Neural cell (in vitro differentiated cells): ENCODE results near the gene HRH1. TPM values are rescaled to one million over a fixed set of nuclear protein-coding genes. Genes with fewer than 3 reads are reported as not detected.

Source experiments
- H2AFZ ChIP-seq: fragments of 200-600, 300-800 bp; sonication (generic), shearing (Covaris generic); 2 replicates; pipeline ENCODE4 v1.6.0; 2014; ENCODE audit warnings: low read depth, mild to moderate bottlenecking, antibody characterized with exemption, low read length, moderate library complexity
- H3F3A ChIP-seq: fragments of 200-600 bp; shearing (Covaris generic); 2 replicates; pipeline ENCODE4 v1.6.1; 2016; ENCODE audit warnings: mild to moderate bottlenecking, moderate library complexity, mixed read lengths, antibody characterized with exemption, low read length; ENCODE audit not compliant: insufficient read depth, poor library complexity, severe bottlenecking
- H3K27ac ChIP-seq: fragments of 200-600, 300-800 bp; sonication (generic), shearing (Covaris generic); 2 replicates; pipeline ENCODE4 v1.5.1; 2014; ENCODE audit warnings: mild to moderate bottlenecking, low read length, moderate library complexity
- H3K27me3 ChIP-seq: fragments of 300-800, 200-600 bp; sonication (generic), shearing (Covaris generic); 2 replicates; pipeline ENCODE4 v1.6.0; 2014; ENCODE audit warnings: mild to moderate bottlenecking, low read depth, low read length, moderate library complexity; ENCODE audit not compliant: insufficient read depth
- H3K36me3 ChIP-seq: fragments of 300-800, 200-600 bp; sonication (generic), shearing (Covaris generic); 2 replicates; pipeline ENCODE4 v1.5.1; 2014; ENCODE audit warnings: mild to moderate bottlenecking, antibody characterized with exemption, low read length, moderate library complexity; ENCODE audit not compliant: insufficient read depth
- H3K4me2 ChIP-seq: fragments of 300-800, 200-600 bp; sonication (generic), shearing (Covaris generic); 2 replicates; pipeline ENCODE4 v1.6.0; 2014; ENCODE audit warnings: mild to moderate bottlenecking, low read length
- H3K4me3 ChIP-seq: fragments of 300-800, 200-600 bp; sonication (generic), shearing (Covaris generic); 2 replicates; pipeline ENCODE4 v1.5.1; 2014; ENCODE audit warnings: mild to moderate bottlenecking, low read length, moderate library complexity
- H3K79me2 ChIP-seq: fragments of 200-600 bp; shearing (Covaris generic); replicated peaks from 2 replicates; pipeline ENCODE4 v1.6.0; 2014; ENCODE audit warnings: mild to moderate bottlenecking, low read length, moderate library complexity; ENCODE audit not compliant: insufficient read depth
- H3K9ac ChIP-seq: fragments of 300-800, 200-600 bp; sonication (generic), shearing (Covaris generic); 2 replicates; pipeline ENCODE4 v1.6.1; 2016; ENCODE audit warnings: mild to moderate bottlenecking, low read length, mixed read lengths
- H3K9me2 ChIP-seq: fragments of 200-600 bp; shearing (Covaris generic); 2 replicates; pipeline ENCODE4 v1.6.1; 2016; ENCODE audit warnings: mild to moderate bottlenecking, low read length, mixed read lengths; ENCODE audit not compliant: insufficient read depth
- H3K9me3 ChIP-seq: fragments of 200-600, 300-800 bp; sonication (generic), shearing (Covaris generic); 2 replicates; pipeline ENCODE4 v1.6.1; 2016; ENCODE audit warnings: mild to moderate bottlenecking, mixed run types, low read length, moderate library complexity, mixed read lengths
- H4K20me1 ChIP-seq: fragments of 200-600 bp; shearing (Covaris generic); 2 replicates; pipeline ENCODE4 v1.6.1; 2016; ENCODE audit warnings: mild to moderate bottlenecking, mixed run types; ENCODE audit not compliant: insufficient read depth
- CTCF ChIP-seq: fragments of 450-650 bp; IDR thresholded peaks from 2 replicates; pipeline ENCODE4 v1.5.1; 2014; ENCODE audit warnings: antibody characterized with exemption, mild to moderate bottlenecking, moderate library complexity; ENCODE audit not compliant: poor library complexity, severe bottlenecking
- EP300 ChIP-seq: fragments of 450-650 bp; conservative IDR thresholded peaks from 2 replicates; pipeline ENCODE4 v1.6.1; 2014; ENCODE audit warnings: antibody characterized with exemption, mild to moderate bottlenecking, moderate library complexity; ENCODE audit not compliant: poor library complexity, severe bottlenecking
- EZH2 ChIP-seq: fragments of 200-600, 300-800 bp; shearing (Covaris generic), sonication (generic); IDR thresholded peaks from 2 replicates; pipeline ENCODE4 v1.6.1; 2014; ENCODE audit warnings: antibody characterized with exemption, low read length, borderline replicate concordance, mild to moderate bottlenecking; ENCODE audit not compliant: insufficient read depth, poor library complexity, severe bottlenecking
- MXI1 ChIP-seq: fragments of 450-650 bp; conservative IDR thresholded peaks from 2 replicates; pipeline ENCODE4 v1.6.1; 2014; ENCODE audit warnings: antibody characterized with exemption, mild to moderate bottlenecking; ENCODE audit not compliant: poor library complexity, severe bottlenecking
- POLR2AphosphoS5 ChIP-seq: IDR thresholded peaks from 2 replicates; pipeline ENCODE4 v1.6.1; 2012
- RAD21 ChIP-seq: fragments of 450-650 bp; conservative IDR thresholded peaks from 2 replicates; pipeline ENCODE4 v1.6.1; 2014; ENCODE audit warnings: antibody characterized with exemption, mild to moderate bottlenecking, moderate library complexity
- REST ChIP-seq: IDR thresholded peaks from 2 replicates; pipeline ENCODE4 v1.6.1; 2012; ENCODE audit warnings: borderline replicate concordance
- SMC3 ChIP-seq: fragments of 450-650 bp; conservative IDR thresholded peaks from 2 replicates; pipeline ENCODE4 v1.6.1; 2014; ENCODE audit warnings: antibody characterized with exemption, mild to moderate bottlenecking, moderate library complexity; ENCODE audit not compliant: poor library complexity
- TAF1 ChIP-seq: IDR thresholded peaks from 2 replicates; pipeline ENCODE4 v1.6.1; 2012; ENCODE audit warnings: low read depth
- polyA plus RNA-seq: library from polyadenylated mRNA; depleted of rRNA; stranded (reverse); fragments of >200 nt; gene quantifications from 2 replicates; pipeline ENCODE4 v1.2.3, GENCODE V29; 2014

Gene HRH1
- polyA plus RNA-seq, 1 donor from 2014 or later: 0.06 TPM

GRCh38 chr3:11305509-11305908 is 151.2 kb downstream of the HRH1 start:
- H3K9me3 ChIP-seq: no peaks in the 10 kb centered on the region
- H3K9ac ChIP-seq: no peak overlapping the region
- no peaks in the 10 kb centered on the region for H3K27me3 ChIP-seq
- no peaks in the 10 kb centered on the region for H3F3A ChIP-seq
- no peak overlapping the region for H3K27ac ChIP-seq
- H3K79me2 ChIP-seq: no peaks in the 10 kb centered on the region
- H2AFZ ChIP-seq: no peak overlapping the region
- H3K4me3 ChIP-seq: no peak overlapping the region
- H3K9me2 ChIP-seq: no peaks in the 10 kb centered on the region
- H4K20me1 ChIP-seq: no peaks in the 10 kb centered on the region
- no peak overlapping the region for H3K4me2 ChIP-seq
- no peak for TF ChIP-seq POLR2AphosphoS5
- no peak for TF ChIP-seq CTCF
- no peak for TF ChIP-seq TAF1
- no peak for TF ChIP-seq SMC3
- TF ChIP-seq MXI1: no peak
- TF ChIP-seq REST: no peak
- TF ChIP-seq EP300: no peak
- no peak for TF ChIP-seq RAD21
- TF ChIP-seq EZH2: no peak
- H3K36me3 ChIP-seq: no peaks in the 10 kb centered on the region

DNA sequence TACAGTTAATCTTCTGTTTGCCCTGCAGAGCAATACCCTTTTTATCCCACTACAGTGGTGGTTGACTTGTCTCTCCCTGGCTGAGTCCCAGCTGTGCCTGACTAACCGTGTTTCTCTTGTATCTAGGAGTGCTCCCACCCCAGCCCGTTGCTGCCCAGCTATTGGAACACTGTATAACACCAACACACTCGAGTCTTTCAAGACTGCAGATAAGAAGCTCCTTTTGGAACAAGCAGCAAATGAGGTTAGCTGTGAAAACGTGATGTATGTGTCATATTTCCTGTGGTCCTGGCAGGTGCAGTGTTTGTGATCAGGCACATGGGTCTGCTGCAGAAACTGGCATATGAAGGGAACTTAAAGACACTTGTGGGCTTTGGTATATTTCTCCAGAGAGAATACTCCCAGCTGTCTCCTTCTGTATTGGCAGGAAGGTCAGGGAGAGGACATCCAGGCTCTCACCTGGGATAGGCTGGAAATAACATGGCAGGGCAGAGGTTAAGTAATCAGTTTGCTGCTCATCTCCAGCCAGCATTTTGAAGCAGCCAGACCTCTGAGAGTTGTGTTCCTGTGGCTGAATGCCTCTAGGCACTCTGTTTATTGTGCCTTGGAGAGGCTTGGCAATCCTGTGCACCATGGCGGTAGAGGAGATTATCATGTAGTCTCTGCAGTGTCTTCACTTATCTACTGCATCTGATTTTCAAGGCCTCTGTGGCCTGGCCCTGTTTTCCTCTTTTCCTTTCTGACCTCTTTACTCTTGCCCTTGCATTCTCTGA is 152.7 kb downstream of the HRH1 start:
- Histone ChIP-seq H3K27ac (no peak overlapping the region), H2AFZ (no peak overlapping the region)

More for the DNA sequence above, 152.7 kb downstream of the HRH1 start:
- no peaks in the 10 kb centered on the region for H3K9me3 ChIP-seq
- no peaks in the 10 kb centered on the region for H3K27me3 ChIP-seq
- H3K4me3 ChIP-seq: no peak overlapping the region
- no peaks in the 10 kb centered on the region for H4K20me1 ChIP-seq
- H3K36me3 ChIP-seq: no peaks in the 10 kb centered on the region
- no peak overlapping the region for H3K4me2 ChIP-seq
- no peak overlapping the region for H3K9ac ChIP-seq
- no peaks in the 10 kb centered on the region for H3F3A ChIP-seq
- H3K9me2 ChIP-seq: no peaks in the 10 kb centered on the region
- H3K79me2 ChIP-seq: no peaks in the 10 kb centered on the region
- TF ChIP-seq MXI1: no peak
- no peak for TF ChIP-seq POLR2AphosphoS5
- TF ChIP-seq EZH2: no peak
- TF ChIP-seq REST: no peak
- TF ChIP-seq CTCF: no peak
